ENCODE measurements around the gene WDR1.

WDR1 gene

DNA sequence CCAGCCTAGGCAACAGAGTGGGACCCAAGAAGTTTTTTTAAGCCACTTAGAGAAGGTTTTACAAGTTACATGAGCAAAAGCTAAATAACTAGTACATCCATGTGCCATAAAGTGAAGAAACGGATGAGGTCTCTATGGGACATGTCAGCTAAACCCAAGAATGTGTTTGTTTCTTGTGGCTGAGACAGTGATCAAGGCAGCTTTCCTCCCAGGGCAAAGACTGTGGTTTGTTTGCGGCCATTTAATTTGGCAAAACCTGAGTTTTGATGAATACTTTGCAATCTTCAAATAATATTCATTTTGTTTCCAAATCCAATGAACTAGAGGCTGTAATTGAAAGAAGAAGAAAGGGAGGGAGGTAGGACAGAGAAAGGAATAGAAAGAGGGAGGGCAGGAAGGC is 50.4 kb downstream of the WDR1 start:
- no peak for DNase-seq

DNA sequence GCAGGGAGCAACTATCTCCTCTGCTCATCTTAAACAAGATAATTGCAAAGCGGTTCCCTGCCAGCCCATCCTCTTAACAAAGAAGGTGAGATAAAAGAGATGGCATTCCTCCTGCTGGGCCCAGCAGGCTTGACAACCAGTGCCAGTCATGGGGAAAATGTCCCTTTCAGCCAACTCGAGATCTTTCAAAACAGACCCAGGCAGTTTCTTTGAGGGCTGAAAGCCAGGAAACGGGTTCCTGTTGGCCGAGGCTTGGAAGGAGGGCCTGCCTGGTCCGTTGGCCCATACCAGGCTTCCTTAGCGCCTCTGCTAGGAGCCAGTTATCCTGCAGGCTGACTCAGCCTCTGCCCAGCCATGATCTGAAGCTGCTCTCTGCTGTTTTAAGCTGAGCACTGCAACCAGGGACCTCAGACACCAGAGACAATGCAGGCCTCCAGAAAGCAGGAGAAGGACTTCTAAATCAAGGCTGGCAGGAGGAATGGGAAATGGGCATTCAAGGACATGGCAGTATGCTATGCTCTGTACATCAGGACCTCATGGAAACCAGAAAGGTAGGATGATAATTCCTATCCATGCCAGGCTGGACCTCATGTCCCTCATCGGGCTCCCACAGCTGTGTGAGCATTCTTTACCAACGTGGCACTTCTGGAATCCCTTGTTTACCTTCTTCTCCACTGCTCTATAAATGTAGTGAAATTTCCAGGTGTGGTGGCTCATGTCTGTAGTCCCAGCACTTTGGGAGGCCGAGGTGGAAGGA is 52.9 kb downstream of the WDR1 start:
- peak; percentile 51 for DNase-seq

DNA sequence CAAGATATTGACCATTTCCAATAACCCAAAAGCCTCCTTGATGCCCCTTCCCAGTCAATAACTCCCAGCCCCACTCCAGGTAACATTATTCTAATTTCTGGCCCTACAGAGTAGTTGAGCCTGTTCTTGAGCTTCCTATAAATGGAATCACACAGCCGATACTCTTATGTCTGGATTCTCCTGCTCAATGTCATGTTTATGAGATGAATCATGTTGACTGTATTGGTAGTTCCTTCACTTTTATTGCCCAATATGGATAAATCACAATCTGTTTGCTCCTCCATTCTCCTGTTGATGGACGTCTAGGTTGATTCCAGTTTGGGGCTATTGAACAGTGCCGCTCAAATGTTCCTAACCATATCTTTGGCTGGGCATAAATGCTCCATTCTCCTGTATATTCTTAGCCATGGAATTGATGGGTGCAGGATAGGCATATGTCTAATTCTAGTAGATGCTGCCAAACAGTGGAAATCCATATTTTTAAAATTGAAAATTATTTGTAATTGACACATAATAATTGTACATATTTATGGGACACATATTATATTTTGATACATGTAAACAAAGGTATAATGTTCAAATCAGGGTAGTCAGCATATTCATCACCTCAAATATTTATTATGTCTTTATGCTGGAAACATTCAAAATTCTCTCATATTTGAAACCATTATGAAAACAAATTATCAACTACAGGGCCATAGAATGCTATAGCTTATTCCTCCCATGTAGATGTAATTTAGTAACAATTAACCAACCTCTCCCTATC is 54.8 kb downstream of the WDR1 start:
- DNase-seq, result no peak

- DNase-seq, result no peak
These were observed 58.2 kb downstream of the WDR1 start for GRCh38 chr4:10058371-10058770.

DNA sequence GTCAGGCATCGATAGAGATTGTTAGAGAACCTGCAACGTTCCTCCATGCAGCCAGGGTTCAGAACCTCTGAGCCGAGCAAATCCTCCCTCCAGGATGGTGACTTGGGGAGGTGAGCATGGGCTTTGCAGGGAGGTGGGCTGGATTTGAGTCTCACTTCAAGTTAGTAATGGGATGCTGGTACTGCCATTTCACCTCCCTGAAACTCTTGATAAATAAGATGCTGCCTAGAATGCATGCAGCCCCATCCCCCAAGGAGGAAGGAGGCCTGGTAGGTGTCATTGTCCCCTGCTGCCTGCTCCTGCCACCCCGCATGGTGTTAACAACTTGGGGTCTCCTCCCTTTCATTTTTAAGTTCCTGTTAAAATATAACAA is 59.6 kb downstream of the WDR1 start:
- DNase-seq, result no peak

DNA sequence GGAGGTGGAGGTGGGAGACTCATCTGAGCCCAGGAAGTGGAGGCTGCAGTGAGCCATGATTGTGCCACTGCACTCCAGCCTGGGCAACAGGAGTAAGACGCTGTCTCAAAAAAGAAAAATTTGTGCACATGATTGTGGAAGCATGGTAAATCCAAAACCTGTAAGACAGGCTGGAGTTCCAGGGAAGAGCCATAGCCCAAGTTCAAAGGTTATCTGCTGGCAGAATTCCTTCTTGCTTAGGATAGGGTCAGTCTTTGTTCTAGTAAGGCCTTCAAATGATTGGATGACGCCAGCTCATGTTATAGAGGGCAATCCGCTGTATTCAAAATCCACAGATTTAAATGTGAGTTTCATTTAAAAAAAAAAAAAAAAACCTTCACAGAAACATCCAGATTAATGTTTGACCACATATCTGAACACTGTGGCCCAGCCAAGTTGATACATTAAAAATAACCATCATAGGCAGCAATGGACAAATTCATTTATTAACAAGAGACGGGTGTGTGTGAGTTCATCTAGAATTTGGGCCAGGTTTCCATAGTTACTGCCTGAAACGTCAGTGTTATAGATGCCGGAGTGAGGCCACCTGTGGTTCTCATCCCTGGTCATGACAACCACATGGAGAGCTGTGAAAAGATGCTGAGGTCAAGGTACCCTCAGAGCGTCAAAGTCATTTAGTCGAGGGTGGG is 60.1 kb downstream of the WDR1 start:
- no peak for DNase-seq

GRCh38 chr4:10055871-10056270 is 60.7 kb downstream of the WDR1 start:
- no peak for DNase-seq

DNA sequence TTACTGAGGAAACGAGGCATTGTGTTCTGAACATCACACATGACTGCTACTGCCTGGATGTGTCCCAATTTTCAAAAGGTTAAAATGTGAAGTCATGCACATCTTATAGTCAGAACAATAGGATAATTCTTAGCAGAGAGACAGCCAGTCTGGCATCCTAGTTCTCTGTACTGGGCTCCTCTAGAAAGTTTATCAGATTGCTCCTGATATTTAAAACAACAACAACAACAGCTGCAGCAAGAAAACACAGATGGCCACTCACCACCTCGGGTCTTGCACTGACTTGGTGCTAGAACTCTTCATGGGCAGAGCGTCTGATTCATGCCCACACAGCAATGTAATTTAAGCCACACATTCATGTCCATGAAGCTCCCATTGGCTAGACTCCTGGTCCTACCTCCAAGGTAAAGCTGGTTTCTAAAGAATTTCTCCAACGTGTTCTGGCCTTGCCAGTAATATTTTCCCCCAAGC is 62.0 kb downstream of the WDR1 start:
- DNase-seq, result no peak

GRCh38 chr4:10053635-10054453 is 62.8 kb downstream of the WDR1 start:
- no peak for DNase-seq

GRCh38 chr4:10051517-10052135 is 65.0 kb downstream of the WDR1 start:
- DNase-seq, result no peak

GRCh38 chr4:10050721-10051120 is 65.9 kb downstream of the WDR1 start:
- no peak for DNase-seq

- DNase-seq, result no peak
These were observed 66.3 kb downstream of the WDR1 start for GRCh38 chr4:10050261-10050661.

GRCh38 chr4:10048941-10049697 is 67.5 kb downstream of the WDR1 start:
- DNase-seq, result no peak

- DNase-seq, result no peak
These were observed 68.6 kb downstream of the WDR1 start for GRCh38 chr4:10047967-10048366.

- DNase-seq, result no peak
These were observed 70.1 kb downstream of the WDR1 start for GRCh38 chr4:10046471-10046870.

DNA sequence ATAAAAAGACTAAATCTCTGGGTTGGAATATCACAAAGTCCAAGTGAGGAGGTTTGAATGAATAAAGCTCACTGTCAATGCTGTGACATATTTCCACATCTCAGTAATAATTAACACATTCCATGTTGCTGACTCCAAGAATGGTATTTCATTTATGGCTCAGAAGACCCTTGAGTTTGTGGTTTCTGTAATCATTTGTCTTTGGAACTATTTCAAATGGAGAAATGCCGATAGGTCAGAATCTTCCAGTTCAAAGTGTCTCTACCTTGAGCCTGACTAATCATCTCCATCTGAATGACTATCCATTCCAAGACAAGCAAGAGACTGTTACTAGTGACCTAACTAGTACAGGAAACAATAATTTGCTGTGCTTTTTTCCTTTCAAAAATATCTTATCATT is 71.1 kb downstream of the WDR1 start:
- DNase-seq, result no peak

DNA sequence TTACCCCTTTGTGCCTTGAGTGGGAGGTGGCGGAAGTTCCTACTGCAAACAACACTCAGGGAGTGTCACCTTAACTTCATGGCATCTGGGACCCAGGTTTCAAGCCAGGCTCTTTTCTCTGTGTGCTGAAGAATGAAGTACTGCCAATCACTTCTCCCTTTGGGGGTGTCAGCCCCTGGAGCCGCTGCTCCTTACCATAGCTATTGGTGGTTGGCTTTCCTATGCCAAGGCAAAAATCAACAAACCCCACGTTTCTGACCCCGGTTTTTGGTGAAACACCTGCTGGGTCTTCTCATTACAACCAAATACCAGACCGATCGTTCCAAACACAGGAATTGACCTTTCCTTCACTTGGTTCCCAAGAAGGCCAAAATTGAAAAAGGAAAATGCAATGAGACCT is 75.6 kb downstream of the WDR1 start:
- no peak for DNase-seq

DNA sequence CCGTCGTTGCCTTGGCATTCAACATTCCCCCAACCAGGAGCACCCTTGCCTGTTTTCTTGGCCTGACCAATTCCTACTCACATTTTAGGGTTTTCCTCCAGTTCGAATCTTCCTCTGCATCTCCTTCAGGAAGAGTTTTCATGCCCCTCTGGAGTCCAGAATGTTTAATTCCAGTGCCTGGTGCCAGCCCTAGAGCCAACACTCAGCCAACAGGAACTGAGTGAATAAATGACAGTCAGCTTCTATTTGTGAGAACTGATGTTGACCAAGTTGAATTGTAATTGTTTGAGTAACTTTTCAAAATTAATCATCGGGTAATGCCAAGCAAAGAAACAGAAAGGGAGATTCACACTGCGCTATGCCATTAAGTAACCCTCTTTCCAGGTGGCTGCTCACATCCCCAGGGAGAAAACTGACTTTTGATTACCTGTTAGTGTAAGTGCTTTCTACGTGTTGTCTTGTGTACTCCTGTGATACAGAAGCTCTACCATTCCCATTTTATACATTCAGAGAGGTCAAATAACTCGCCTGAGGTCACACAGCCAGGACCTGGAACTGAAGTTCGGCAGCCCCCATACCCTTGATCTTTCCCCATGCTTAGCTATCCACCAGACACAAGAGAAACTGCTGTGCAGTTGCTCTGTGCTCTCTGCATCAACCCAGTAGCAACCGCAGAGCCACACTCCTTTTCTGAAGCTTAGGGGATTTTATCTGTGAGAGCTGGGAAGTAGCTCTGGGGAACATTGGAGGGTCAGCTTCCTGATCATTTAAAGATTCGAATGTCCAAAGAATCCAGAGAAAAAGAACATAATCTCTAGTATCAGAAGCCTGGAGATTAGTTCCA is 76.3 kb downstream of the WDR1 start:
- DNase-seq, result no peak

DNA sequence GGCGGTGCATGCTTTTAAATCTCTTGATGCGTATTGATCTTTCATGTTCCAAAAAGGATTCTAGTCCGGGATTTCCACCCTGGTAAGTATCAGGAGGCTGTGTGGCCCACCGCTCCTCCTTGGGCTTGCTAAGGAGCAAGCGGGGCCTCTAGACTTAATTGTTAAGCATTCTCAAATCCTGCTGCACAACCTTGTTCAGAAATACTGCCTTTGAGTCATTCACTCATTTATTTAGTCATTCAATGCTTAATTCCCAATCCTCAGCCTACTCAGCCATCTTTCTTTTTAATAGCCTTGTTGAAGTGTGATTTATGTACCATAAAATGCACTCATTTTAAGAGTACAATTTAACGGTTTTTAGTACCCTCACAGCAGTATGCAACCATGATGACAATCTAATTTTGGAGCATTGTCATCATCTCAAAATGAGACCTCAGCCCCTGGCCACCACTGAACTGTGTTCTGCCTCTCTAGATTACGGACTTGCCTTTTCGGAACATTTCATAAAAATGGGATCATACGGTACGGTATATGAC is 79.7 kb downstream of the WDR1 start:
- DNase-seq, result no peak

- DNase-seq, result no peak
These were observed 81.5 kb downstream of the WDR1 start for GRCh38 chr4:10035130-10035529.

Data from CD4-positive, alpha-beta T cell treated with Interferon gamma for 1 hour (primary cell).